ENCODE measurements around the gene IMPA2. TPM values are rescaled to one million over a fixed set of nuclear protein-coding genes. Genes with fewer than 3 reads are reported as not detected.

Gene IMPA2
- total RNA-seq, 2 experiments from 2014 or later = 18.6 to 20.4 TPM

GRCh38 chr18:11972371-11973174, 8.7 kb upstream of the IMPA2 start:
- CTCF ChIA-PET = no interaction called here
- no peak for DNase-seq
- Mint-ChIP-seq H3K36me3 (ENCODE audit: low read depth) (no peaks in the 10 kb centered on the region), H3K4me3 (no peak overlapping the region), H3K9me3 (no peaks in the 10 kb centered on the region), H3K27ac (no peak overlapping the region), H3K4me1 (peaks cover 4% of the 10 kb centered on the region), H3K27me3 (no peaks in the 10 kb centered on the region)
- POLR2A ChIA-PET = no interaction called here

GRCh38 chr18:11974741-11975325, 6.5 kb upstream of the IMPA2 start:
- ChIA-PET POLR2A (no interaction called here), CTCF (no interaction called here)
- Mint-ChIP-seq H3K36me3 (ENCODE audit: low read depth) (no peaks in the 10 kb centered on the region), H3K4me3 (no peak overlapping the region), H3K9me3 (no peaks in the 10 kb centered on the region), H3K27ac (no peak overlapping the region), H3K4me1 (peaks cover 7% of the 10 kb centered on the region), H3K27me3 (peaks cover under 1% of the 10 kb centered on the region)
- DNase-seq = no peak

GRCh38 chr18:11975723-11976122, 5.6 kb upstream of the IMPA2 start:
- no peak overlapping the region for H3K27ac Mint-ChIP-seq
- no peaks in the 10 kb centered on the region for H3K36me3 Mint-ChIP-seq (ENCODE audit: low read depth)
- DNase-seq = no peak
- CTCF ChIA-PET = no interaction called here
- no peak overlapping the region for H3K4me3 Mint-ChIP-seq
- peaks cover 2% of the 10 kb centered on the region for H3K27me3 Mint-ChIP-seq
- H3K4me1 Mint-ChIP-seq = peaks cover 13% of the 10 kb centered on the region
- no peaks in the 10 kb centered on the region for H3K9me3 Mint-ChIP-seq
- POLR2A ChIA-PET = no interaction called here

GRCh38 chr18:11976315-11977152, 4.8 kb upstream of the IMPA2 start:
- POLR2A ChIA-PET = no interaction called here
- Mint-ChIP-seq H3K27me3 (peaks cover 2% of the 10 kb centered on the region), H3K9me3 (no peaks in the 10 kb centered on the region), H3K36me3 (ENCODE audit: low read depth) (no peaks in the 10 kb centered on the region), H3K4me3 (no peak overlapping the region), H3K27ac (no peak overlapping the region), H3K4me1 (peaks cover 13% of the 10 kb centered on the region)
- no peak for DNase-seq
- CTCF ChIA-PET = interaction anchor here (0.6 kb wide), 1 partner anchor 118 kb away, joined by 3 read pairs; no protein-coding TSS in a partner anchor

- H3K4me1 Mint-ChIP-seq = peaks cover 16% of the 10 kb centered on the region
- H3K27me3 Mint-ChIP-seq = peaks cover 2% of the 10 kb centered on the region
- no peaks in the 10 kb centered on the region for H3K36me3 Mint-ChIP-seq (ENCODE audit: low read depth)
- CTCF ChIA-PET = no interaction called here
- H3K4me3 Mint-ChIP-seq = no peak overlapping the region
- no peak for DNase-seq
- POLR2A ChIA-PET = no interaction called here
- no peak overlapping the region for H3K27ac Mint-ChIP-seq
- no peaks in the 10 kb centered on the region for H3K9me3 Mint-ChIP-seq
Measured at GRCh38 chr18:11977153-11977466, 4.2 kb upstream of the IMPA2 start.

GRCh38 chr18:11978956-11979355, 2.4 kb upstream of the IMPA2 start:
- no peak for DNase-seq
- CTCF ChIA-PET = no interaction called here
- H3K4me3 Mint-ChIP-seq = peak overlapping the region; percentile 11
- no peaks in the 10 kb centered on the region for H3K36me3 Mint-ChIP-seq (ENCODE audit: low read depth)
- H3K27ac Mint-ChIP-seq = no peak overlapping the region
- H3K4me1 Mint-ChIP-seq = peaks cover 20% of the 10 kb centered on the region
- H3K27me3 Mint-ChIP-seq = peaks cover 6% of the 10 kb centered on the region
- POLR2A ChIA-PET = no interaction called here
- H3K9me3 Mint-ChIP-seq = no peaks in the 10 kb centered on the region

- peaks cover 6% of the 10 kb centered on the region for H3K27me3 Mint-ChIP-seq
- peaks cover 20% of the 10 kb centered on the region for H3K4me1 Mint-ChIP-seq
- POLR2A ChIA-PET = no interaction called here
- H3K9me3 Mint-ChIP-seq = no peaks in the 10 kb centered on the region
- no peaks in the 10 kb centered on the region for H3K36me3 Mint-ChIP-seq (ENCODE audit: low read depth)
- H3K4me3 Mint-ChIP-seq = peak overlapping the region; percentile 77
- peak overlapping the region; percentile 79 for H3K27ac Mint-ChIP-seq
- CTCF ChIA-PET = interaction anchor here (0.6 to 1.5 kb wide), 5 partner anchors 10 to 20 kb away, joined by 3 read pairs; no protein-coding TSS in a partner anchor
- DNase-seq = no peak
Measured at GRCh38 chr18:11980163-11980493, 1.2 kb upstream of the IMPA2 start.

GRCh38 chr18:11980494-11981191, 664 bp upstream of the IMPA2 start:
- POLR2A ChIA-PET = interaction anchor here (1.2 kb wide), 1 partner anchor 15 kb away, joined by 4 read pairs; no protein-coding TSS in a partner anchor
- DNase-seq = peak; percentile 98
- Mint-ChIP-seq H3K36me3 (ENCODE audit: low read depth) (no peaks in the 10 kb centered on the region), H3K4me3 (peak overlapping the region; percentile 77), H3K27me3 (peaks cover 6% of the 10 kb centered on the region), H3K4me1 (peaks cover 20% of the 10 kb centered on the region), H3K27ac (peak overlapping the region; percentile 80), H3K9me3 (no peaks in the 10 kb centered on the region)
- CTCF ChIA-PET = interaction anchor here (0.6 to 1.5 kb wide), 6 partner anchors 9 to 240 kb away, joined by 3 read pairs; no protein-coding TSS in a partner anchor

GRCh38 chr18:11981543-11982366, 448 bp downstream of the IMPA2 start:
- ChIA-PET POLR2A (interaction anchor here (1.2 kb wide), 1 partner anchor 14 kb away, joined by 4 read pairs; no protein-coding TSS in a partner anchor), CTCF (interaction anchor here (0.9 to 1.7 kb wide), 11 partner anchors 9 to 241 kb away, joined by 3 to 13 read pairs (median 3); no protein-coding TSS in a partner anchor)
- Mint-ChIP-seq H3K36me3 (ENCODE audit: low read depth) (no peaks in the 10 kb centered on the region), H3K27me3 (peaks cover 6% of the 10 kb centered on the region), H3K27ac (peak overlapping the region; percentile 80), H3K4me1 (peaks cover 20% of the 10 kb centered on the region), H3K4me3 (peak overlapping the region; percentile 86), H3K9me3 (no peaks in the 10 kb centered on the region)
- peak; percentile 22 for DNase-seq

GRCh38 chr18:11982981-11983380, 1.7 kb downstream of the IMPA2 start:
- H3K4me3 Mint-ChIP-seq = peak overlapping the region; percentile 86
- CTCF ChIA-PET = interaction anchor here (0.9 to 1.7 kb wide), 4 partner anchors 12 to 140 kb away, joined by 3 to 13 read pairs (median 3); no protein-coding TSS in a partner anchor
- peaks cover 20% of the 10 kb centered on the region for H3K4me1 Mint-ChIP-seq
- POLR2A ChIA-PET = interaction anchor here (1.1 kb wide), 1 partner anchor 12 kb away, joined by 9 read pairs; no protein-coding TSS in a partner anchor
- no peak overlapping the region for H3K27ac Mint-ChIP-seq
- H3K27me3 Mint-ChIP-seq = peaks cover 6% of the 10 kb centered on the region
- DNase-seq = no peak
- no peaks in the 10 kb centered on the region for H3K9me3 Mint-ChIP-seq
- no peaks in the 10 kb centered on the region for H3K36me3 Mint-ChIP-seq (ENCODE audit: low read depth)

- DNase-seq = no peak
- Mint-ChIP-seq H3K4me3 (no peak overlapping the region), H3K4me1 (peaks cover 20% of the 10 kb centered on the region), H3K36me3 (ENCODE audit: low read depth) (no peaks in the 10 kb centered on the region), H3K9me3 (no peaks in the 10 kb centered on the region), H3K27me3 (peaks cover 6% of the 10 kb centered on the region), H3K27ac (no peak overlapping the region)
- ChIA-PET POLR2A (interaction anchor here (1.1 kb wide), 1 partner anchor 11 kb away, joined by 9 read pairs; no protein-coding TSS in a partner anchor), CTCF (interaction anchor here (1.7 kb wide), 1 partner anchor 17 kb away, joined by 3 read pairs; no protein-coding TSS in a partner anchor)
Measured at GRCh38 chr18:11983592-11983991, 2.3 kb downstream of the IMPA2 start.

- Mint-ChIP-seq H3K9me3 (no peaks in the 10 kb centered on the region), H3K27ac (no peak overlapping the region), H3K4me1 (peaks cover 19% of the 10 kb centered on the region), H3K4me3 (no peak overlapping the region), H3K27me3 (peaks cover 6% of the 10 kb centered on the region), H3K36me3 (ENCODE audit: low read depth) (no peaks in the 10 kb centered on the region)
- CTCF ChIA-PET = interaction anchor here (0.7 kb wide), 1 partner anchor 58 kb away, joined by 4 read pairs; no protein-coding TSS in a partner anchor
- no peak for DNase-seq
- POLR2A ChIA-PET = no interaction called here
Measured at GRCh38 chr18:11984091-11984490, 2.8 kb downstream of the IMPA2 start.
